Measurements from ENCODE around the gene KCTD16. TPM values are rescaled to one million over a fixed set of nuclear protein-coding genes. Genes with fewer than 3 reads are reported as not detected.

KCTD16 gene
- total and polyA plus RNA-seq, 2 experiments from 2014 or later: 0.02 to 0.76 TPM

DNA sequence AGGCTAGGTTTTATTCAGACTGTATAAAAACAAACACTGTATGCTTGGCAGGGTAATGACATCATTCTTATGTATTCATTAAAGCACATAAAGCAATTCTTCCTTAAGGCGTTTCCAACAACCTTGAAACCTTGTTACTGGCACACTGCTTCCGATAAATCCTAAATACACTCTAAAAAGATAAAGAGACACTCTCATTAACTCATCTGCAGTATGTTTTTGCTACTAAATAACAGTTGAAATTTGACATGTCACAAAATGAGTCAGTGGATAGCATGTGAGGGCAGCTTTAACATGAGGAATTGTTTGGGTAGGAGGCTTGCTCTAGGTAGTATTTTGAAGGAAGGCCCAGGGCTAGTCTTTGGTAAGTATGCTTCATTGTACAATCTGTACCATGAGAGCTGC is 13.9 kb upstream of the KCTD16 start:
- TF ChIP-seq JUNB (IDR thresholded peaks at IDR 0.05; ENCODE audit: unreplicated experiment): no peak
- TF ChIP-seq ZNF331 (CRISPR knock-in tag; IDR thresholded peaks at IDR 0.05; ENCODE audit: low read depth): no peak
- TF ChIP-seq, protein P1, sequence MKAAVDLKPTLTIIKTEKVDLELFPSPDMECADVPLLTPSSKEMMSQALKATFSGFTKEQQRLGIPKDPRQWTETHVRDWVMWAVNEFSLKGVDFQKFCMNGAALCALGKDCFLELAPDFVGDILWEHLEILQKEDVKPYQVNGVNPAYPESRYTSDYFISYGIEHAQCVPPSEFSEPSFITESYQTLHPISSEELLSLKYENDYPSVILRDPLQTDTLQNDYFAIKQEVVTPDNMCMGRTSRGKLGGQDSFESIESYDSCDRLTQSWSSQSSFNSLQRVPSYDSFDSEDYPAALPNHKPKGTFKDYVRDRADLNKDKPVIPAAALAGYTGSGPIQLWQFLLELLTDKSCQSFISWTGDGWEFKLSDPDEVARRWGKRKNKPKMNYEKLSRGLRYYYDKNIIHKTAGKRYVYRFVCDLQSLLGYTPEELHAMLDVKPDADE (IDR thresholded peaks at IDR 0.05): no peak
- TF ChIP-seq NANOG (IDR thresholded peaks at IDR 0.05; ENCODE audit: borderline replicate concordance): no peak
- no peak for TF ChIP-seq ZNF114 (CRISPR knock-in tag; IDR thresholded peaks at IDR 0.05)
- no peak for TF ChIP-seq POLR2AphosphoS5 (IDR thresholded peaks at IDR 0.05; ENCODE audit: low read depth)
- TF ChIP-seq, protein P2, sequence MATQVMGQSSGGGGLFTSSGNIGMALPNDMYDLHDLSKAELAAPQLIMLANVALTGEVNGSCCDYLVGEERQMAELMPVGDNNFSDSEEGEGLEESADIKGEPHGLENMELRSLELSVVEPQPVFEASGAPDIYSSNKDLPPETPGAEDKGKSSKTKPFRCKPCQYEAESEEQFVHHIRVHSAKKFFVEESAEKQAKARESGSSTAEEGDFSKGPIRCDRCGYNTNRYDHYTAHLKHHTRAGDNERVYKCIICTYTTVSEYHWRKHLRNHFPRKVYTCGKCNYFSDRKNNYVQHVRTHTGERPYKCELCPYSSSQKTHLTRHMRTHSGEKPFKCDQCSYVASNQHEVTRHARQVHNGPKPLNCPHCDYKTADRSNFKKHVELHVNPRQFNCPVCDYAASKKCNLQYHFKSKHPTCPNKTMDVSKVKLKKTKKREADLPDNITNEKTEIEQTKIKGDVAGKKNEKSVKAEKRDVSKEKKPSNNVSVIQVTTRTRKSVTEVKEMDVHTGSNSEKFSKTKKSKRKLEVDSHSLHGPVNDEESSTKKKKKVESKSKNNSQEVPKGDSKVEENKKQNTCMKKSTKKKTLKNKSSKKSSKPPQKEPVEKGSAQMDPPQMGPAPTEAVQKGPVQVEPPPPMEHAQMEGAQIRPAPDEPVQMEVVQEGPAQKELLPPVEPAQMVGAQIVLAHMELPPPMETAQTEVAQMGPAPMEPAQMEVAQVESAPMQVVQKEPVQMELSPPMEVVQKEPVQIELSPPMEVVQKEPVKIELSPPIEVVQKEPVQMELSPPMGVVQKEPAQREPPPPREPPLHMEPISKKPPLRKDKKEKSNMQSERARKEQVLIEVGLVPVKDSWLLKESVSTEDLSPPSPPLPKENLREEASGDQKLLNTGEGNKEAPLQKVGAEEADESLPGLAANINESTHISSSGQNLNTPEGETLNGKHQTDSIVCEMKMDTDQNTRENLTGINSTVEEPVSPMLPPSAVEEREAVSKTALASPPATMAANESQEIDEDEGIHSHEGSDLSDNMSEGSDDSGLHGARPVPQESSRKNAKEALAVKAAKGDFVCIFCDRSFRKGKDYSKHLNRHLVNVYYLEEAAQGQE (IDR thresholded peaks at IDR 0.05; ENCODE audit: unreplicated experiment): no peak
- Histone ChIP-seq H3K4me3 (no peak overlapping the region), H3K36me3 (ENCODE audit: insufficient read depth) (peaks cover 7% of the 10 kb centered on the region; the same call in 1 of the 2 replicates), H4K20me1 (replicated peaks; ENCODE audit: insufficient read depth) (no peaks in the 10 kb centered on the region), H3K9me2 (ENCODE audit: insufficient read depth) (no peaks in the 10 kb centered on the region), H2AFZ (no peak overlapping the region), H3K4me2 (no peak overlapping the region), H3K4me1 (ENCODE audit: insufficient read depth) (no peaks in the 10 kb centered on the region), H3K27ac (ENCODE audit: low read depth) (no peak overlapping the region), H3K27me3 (ENCODE audit: insufficient read depth) (no peaks in the 10 kb centered on the region), H3K79me2 (replicated peaks; ENCODE audit: insufficient read depth) (no peaks in the 10 kb centered on the region), H3F3A (replicated peaks; ENCODE audit: low read depth) (no peaks in the 10 kb centered on the region)
- peaks cover 17% of the 10 kb centered on the region for H3K36me3 Mint-ChIP-seq (ENCODE audit: low read depth)
- no peak overlapping the region for H3K27ac Mint-ChIP-seq
- ATAC-seq: no peak
- no peak overlapping the region for H3K4me3 Mint-ChIP-seq
- H3K4me1 Mint-ChIP-seq: no peaks in the 10 kb centered on the region
- H3K9me3 Mint-ChIP-seq: no peaks in the 10 kb centered on the region
- no peak for DNase-seq (ENCODE audit: low spot score)
- no peaks in the 10 kb centered on the region for H3K27me3 Mint-ChIP-seq (ENCODE audit: insufficient read depth, low read depth, poor library complexity)

DNA sequence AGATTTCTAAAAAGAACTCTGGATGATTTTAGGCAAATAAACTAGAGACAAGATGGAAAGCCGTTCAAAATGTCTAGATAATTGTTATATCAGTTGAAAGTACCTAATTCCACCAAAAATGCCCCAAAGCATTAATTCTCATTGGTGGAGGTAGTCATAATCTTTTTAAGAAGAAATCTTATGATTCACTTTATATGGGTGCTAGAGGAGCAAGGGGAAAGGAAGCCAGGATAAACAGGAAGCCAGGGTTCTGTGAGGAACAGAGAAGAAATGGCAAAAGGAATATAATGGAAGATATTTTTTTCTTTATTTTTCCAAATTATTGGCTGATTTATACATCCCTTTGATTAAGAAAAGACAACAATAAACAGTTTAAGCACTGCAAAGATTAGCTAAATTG is 8.0 kb upstream of the KCTD16 start:
- no peak for ATAC-seq
- Histone ChIP-seq H3K4me1 (ENCODE audit: insufficient read depth) (no peaks in the 10 kb centered on the region), H3K36me3 (ENCODE audit: insufficient read depth) (peaks cover 32% of the 10 kb centered on the region), H3K27ac (ENCODE audit: low read depth) (no peak overlapping the region), H3F3A (replicated peaks; ENCODE audit: low read depth) (no peaks in the 10 kb centered on the region), H4K20me1 (replicated peaks; ENCODE audit: insufficient read depth) (0 out of 2 replicates have a peak, but pooled peaks cover 4% of the 10 kb centered on the region), H3K79me2 (replicated peaks; ENCODE audit: insufficient read depth) (peaks cover 11% of the 10 kb centered on the region), H3K4me2 (no peak overlapping the region), H3K4me3 (no peak overlapping the region), H3K9me2 (ENCODE audit: insufficient read depth) (no peaks in the 10 kb centered on the region), H2AFZ (no peak overlapping the region), H3K27me3 (ENCODE audit: insufficient read depth) (no peaks in the 10 kb centered on the region)
- DNase-seq (ENCODE audit: low spot score): no peak
- H3K36me3 Mint-ChIP-seq (ENCODE audit: low read depth): peaks cover 44% of the 10 kb centered on the region
- no peak overlapping the region for H3K27ac Mint-ChIP-seq
- no peaks in the 10 kb centered on the region for H3K27me3 Mint-ChIP-seq (ENCODE audit: insufficient read depth, low read depth, poor library complexity)
- no peaks in the 10 kb centered on the region for H3K4me1 Mint-ChIP-seq
- no peak overlapping the region for H3K4me3 Mint-ChIP-seq
- H3K9me3 Mint-ChIP-seq: no peaks in the 10 kb centered on the region
- TF ChIP-seq EZH2 (IDR thresholded peaks at IDR 0.05; ENCODE audit: low read depth, unreplicated experiment) (no peak), STAT1 (IDR thresholded peaks at IDR 0.05; ENCODE audit: unreplicated experiment) (no peak), EZH2phosphoT487 (IDR thresholded peaks at IDR 0.05; ENCODE audit: unreplicated experiment) (no peak)
- TF ChIP-seq, protein P3, sequence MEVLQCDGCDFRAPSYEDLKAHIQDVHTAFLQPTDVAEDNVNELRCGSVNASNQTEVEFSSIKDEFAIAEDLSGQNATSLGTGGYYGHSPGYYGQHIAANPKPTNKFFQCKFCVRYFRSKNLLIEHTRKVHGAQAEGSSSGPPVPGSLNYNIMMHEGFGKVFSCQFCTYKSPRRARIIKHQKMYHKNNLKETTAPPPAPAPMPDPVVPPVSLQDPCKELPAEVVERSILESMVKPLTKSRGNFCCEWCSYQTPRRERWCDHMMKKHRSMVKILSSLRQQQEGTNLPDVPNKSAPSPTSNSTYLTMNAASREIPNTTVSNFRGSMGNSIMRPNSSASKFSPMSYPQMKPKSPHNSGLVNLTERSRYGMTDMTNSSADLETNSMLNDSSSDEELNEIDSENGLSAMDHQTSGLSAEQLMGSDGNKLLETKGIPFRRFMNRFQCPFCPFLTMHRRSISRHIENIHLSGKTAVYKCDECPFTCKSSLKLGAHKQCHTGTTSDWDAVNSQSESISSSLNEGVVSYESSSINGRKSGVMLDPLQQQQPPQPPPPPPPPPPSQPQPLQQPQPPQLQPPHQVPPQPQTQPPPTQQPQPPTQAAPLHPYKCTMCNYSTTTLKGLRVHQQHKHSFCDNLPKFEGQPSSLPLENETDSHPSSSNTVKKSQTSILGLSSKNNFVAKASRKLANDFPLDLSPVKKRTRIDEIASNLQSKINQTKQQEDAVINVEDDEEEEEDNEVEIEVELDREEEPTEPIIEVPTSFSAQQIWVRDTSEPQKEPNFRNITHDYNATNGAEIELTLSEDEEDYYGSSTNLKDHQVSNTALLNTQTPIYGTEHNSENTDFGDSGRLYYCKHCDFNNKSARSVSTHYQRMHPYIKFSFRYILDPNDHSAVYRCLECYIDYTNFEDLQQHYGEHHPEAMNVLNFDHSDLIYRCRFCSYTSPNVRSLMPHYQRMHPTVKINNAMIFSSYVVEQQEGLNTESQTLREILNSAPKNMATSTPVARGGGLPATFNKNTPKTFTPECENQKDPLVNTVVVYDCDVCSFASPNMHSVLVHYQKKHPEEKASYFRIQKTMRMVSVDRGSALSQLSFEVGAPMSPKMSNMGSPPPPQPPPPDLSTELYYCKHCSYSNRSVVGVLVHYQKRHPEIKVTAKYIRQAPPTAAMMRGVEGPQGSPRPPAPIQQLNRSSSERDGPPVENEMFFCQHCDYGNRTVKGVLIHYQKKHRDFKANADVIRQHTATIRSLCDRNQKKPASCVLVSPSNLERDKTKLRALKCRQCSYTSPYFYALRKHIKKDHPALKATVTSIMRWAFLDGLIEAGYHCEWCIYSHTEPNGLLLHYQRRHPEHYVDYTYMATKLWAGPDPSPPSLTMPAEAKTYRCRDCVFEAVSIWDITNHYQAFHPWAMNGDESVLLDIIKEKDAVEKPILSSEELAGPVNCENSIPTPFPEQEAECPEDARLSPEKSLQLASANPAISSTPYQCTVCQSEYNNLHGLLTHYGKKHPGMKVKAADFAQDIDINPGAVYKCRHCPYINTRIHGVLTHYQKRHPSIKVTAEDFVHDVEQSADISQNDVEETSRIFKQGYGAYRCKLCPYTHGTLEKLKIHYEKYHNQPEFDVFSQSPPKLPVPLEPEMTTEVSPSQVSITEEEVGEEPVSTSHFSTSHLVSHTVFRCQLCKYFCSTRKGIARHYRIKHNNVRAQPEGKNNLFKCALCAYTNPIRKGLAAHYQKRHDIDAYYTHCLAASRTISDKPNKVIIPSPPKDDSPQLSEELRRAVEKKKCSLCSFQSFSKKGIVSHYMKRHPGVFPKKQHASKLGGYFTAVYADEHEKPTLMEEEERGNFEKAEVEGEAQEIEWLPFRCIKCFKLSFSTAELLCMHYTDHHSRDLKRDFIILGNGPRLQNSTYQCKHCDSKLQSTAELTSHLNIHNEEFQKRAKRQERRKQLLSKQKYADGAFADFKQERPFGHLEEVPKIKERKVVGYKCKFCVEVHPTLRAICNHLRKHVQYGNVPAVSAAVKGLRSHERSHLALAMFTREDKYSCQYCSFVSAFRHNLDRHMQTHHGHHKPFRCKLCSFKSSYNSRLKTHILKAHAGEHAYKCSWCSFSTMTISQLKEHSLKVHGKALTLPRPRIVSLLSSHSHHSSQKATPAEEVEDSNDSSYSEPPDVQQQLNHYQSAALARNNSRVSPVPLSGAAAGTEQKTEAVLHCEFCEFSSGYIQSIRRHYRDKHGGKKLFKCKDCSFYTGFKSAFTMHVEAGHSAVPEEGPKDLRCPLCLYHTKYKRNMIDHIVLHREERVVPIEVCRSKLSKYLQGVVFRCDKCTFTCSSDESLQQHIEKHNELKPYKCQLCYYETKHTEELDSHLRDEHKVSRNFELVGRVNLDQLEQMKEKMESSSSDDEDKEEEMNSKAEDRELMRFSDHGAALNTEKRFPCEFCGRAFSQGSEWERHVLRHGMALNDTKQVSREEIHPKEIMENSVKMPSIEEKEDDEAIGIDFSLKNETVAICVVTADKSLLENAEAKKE (CRISPR knock-in tag; IDR thresholded peaks at IDR 0.05): no peak
- TF ChIP-seq, protein P1 (IDR thresholded peaks at IDR 0.05): no peak
